Measurements from ENCODE around the gene IP6K2. TPM values are rescaled to one million over a fixed set of nuclear protein-coding genes. Genes with fewer than 3 reads are reported as not detected.

IP6K2 gene
- total RNA-seq, 1 donor from 2014 or later = 101 TPM

DNA sequence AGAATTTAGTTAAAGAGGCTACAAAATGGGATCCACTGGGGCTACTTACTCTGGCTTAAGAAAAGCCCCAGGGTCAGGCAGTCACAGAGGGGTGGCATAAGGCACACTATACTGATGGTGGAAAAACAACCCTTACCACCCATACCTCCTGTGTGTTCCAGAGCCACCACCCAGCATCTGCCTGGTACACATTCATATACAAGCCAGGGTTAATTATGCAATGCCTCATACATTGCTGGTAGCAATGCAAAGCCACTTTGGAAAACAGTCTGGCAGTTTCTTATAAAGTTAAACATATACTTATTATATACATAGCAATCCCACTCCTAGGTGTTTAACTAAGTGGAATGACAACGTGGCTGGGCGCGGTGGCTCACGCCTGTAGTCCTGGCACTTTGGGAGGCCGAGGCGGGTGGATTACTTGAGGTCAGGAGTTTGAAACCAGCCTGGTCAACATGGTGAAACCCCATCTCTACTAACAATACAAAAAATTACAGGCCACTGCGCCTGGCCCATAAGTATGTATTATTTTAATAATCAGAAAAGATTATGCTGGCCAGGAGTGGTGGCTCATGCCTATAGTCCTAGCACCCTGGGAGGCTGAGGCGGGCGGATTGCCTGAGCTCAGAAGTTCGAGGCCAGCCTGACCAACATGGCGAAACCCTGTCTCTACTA lies 16.2 kb downstream of the IP6K2 start:
- Histone ChIP-seq H3K36me3 (peaks cover 8 to 14% of the 10 kb centered on the region in 2 donors), H3K9me3 (no peaks in the 10 kb centered on the region), H3K4me1 (peaks cover 4 to 10% of the 10 kb centered on the region in 2 donors), H3K4me3 (no peak overlapping the region), H3K27me3 (no peaks in the 10 kb centered on the region), H3K27ac (peak overlapping the region in 1 of 2 donors; percentile 9)
- intact Hi-C loops (cut with DNase I) = no loop called here
- TF ChIP-seq, protein P1, sequence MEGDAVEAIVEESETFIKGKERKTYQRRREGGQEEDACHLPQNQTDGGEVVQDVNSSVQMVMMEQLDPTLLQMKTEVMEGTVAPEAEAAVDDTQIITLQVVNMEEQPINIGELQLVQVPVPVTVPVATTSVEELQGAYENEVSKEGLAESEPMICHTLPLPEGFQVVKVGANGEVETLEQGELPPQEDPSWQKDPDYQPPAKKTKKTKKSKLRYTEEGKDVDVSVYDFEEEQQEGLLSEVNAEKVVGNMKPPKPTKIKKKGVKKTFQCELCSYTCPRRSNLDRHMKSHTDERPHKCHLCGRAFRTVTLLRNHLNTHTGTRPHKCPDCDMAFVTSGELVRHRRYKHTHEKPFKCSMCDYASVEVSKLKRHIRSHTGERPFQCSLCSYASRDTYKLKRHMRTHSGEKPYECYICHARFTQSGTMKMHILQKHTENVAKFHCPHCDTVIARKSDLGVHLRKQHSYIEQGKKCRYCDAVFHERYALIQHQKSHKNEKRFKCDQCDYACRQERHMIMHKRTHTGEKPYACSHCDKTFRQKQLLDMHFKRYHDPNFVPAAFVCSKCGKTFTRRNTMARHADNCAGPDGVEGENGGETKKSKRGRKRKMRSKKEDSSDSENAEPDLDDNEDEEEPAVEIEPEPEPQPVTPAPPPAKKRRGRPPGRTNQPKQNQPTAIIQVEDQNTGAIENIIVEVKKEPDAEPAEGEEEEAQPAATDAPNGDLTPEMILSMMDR (IDR thresholded peaks at IDR 0.05) = no peak
- DNase-seq (ENCODE audit: low spot score in 2 of 2) = no peak

DNA sequence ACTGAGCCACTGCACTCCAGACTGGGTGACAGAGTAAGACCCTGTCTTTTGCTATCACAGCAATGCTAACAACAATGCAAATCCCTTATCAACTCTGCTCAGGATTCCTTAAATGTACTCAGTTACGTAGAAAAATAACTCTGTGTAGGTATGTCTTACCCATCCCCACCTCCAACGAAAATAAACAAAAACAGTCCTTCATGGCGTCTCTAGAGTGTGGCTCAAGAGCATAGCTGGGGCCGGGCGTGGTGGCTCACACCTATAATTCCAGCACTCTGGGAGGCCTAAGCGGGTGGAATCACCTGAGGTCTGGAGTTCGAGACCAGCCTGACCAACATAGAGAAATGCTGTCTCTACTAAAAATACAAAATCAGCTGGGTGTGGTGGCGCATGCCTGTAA lies 18.1 kb downstream of the IP6K2 start:
- TF ChIP-seq, protein P1 (IDR thresholded peaks at IDR 0.05) = no peak
- Histone ChIP-seq H3K4me3 (no peak overlapping the region), H3K27ac (no peak overlapping the region), H3K36me3 (peaks cover 12 to 13% of the 10 kb centered on the region in 2 donors), H3K27me3 (no peaks in the 10 kb centered on the region), H3K9me3 (no peaks in the 10 kb centered on the region), H3K4me1 (peaks cover 10 to 18% of the 10 kb centered on the region in 2 donors)
- DNase-seq (ENCODE audit: low spot score in 2 of 2) = no peak
- intact Hi-C loops (cut with DNase I) = no loop called here

DNA sequence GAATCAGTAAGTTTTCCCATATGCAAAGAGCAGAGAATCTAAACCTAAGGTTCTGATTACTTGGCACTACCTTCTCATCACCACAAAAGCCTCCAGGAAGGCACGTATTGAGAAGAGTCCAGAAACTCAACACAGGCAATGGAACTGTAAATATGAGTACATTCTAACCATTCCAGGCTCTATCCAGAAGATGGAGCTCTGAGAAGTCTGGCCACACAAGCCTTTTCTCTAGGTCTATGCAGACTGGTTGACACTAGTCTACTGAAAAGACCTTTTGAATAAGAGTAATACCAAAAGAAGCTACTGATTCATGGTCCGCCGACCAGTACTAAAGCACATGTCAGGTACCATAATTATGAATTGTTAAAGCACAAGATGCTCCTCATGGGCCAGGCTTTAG lies 19.1 kb downstream of the IP6K2 start:
- TF ChIP-seq, protein P1 (IDR thresholded peaks at IDR 0.05) = no peak
- intact Hi-C loops (cut with DNase I) = no loop called here
- Histone ChIP-seq H3K4me1 (peaks cover 9 to 21% of the 10 kb centered on the region in 2 donors), H3K27me3 (no peaks in the 10 kb centered on the region), H3K9me3 (no peaks in the 10 kb centered on the region), H3K4me3 (no peak overlapping the region), H3K27ac (peak overlapping the region in 1 of 2 donors; percentile 14), H3K36me3 (peaks cover 20 to 23% of the 10 kb centered on the region in 2 donors)
- DNase-seq (ENCODE audit: low spot score in 2 of 2) = no peak

DNA sequence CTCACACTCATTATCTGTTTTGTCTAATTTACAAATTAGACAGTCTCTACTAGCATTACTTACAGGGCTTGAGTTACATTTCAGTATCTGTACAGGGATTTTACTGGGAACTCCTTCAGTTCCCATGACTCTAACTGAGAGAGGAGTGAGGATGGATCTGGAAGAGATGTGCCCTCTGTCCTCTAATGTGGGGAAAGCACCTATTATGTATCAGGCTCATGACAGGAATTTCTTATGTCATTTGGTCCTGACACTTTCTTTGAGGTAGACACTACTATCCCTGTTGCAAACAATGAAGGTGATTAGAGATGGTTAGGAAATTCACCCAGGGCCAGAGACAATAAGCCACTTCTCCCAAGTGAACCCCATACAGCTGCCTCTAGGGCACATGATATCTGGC lies 20.4 kb downstream of the IP6K2 start:
- no peak overlapping the region for H3K4me3 ChIP-seq
- H3K27me3 ChIP-seq = no peaks in the 10 kb centered on the region
- TF ChIP-seq, protein P1 (IDR thresholded peaks at IDR 0.05) = no peak
- H3K9me3 ChIP-seq = no peaks in the 10 kb centered on the region
- no peak for DNase-seq (ENCODE audit: low spot score in 2 of 2)
- H3K27ac ChIP-seq = peak overlapping the region; percentile 93 to 96
- H3K36me3 ChIP-seq = peaks cover 34 to 36% of the 10 kb centered on the region in 2 donors
- intact Hi-C loops (cut with DNase I) = no loop called here
- H3K4me1 ChIP-seq = peaks cover 9 to 23% of the 10 kb centered on the region in 2 donors

DNA sequence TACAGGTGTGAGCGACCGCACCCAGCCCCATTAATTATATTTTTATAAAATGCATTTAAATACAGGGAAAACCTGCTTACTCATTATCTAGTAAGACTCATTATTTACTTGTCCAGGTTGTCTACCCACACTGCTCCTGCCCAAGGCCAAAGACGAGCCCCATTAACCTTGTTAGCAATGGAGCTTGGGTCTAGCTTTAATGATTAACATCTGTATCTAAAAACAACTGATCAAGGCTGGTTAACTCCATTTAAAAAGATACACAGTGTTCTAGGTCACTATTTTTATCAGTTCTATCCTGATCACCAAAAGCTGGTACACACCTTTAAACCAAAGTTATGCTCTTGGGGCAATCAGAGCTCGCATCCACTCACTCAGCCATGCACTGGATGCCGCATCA lies 20.9 kb downstream of the IP6K2 start:
- Histone ChIP-seq H3K27ac (peak overlapping the region; percentile 93 to 96), H3K27me3 (no peaks in the 10 kb centered on the region), H3K36me3 (peaks cover 38 to 41% of the 10 kb centered on the region in 2 donors), H3K4me3 (no peak overlapping the region), H3K4me1 (peaks cover 9 to 23% of the 10 kb centered on the region in 2 donors), H3K9me3 (no peaks in the 10 kb centered on the region)
- DNase-seq (ENCODE audit: low spot score in 2 of 2) = no peak
- TF ChIP-seq, protein P1 (IDR thresholded peaks at IDR 0.05) = no peak
- intact Hi-C loops (cut with DNase I) = no loop called here
